HCT116 (cell line): ENCODE measurements around the gene SLC24A3.

Source experiments
- EZH2 ChIP-seq: fragments of 200-600 bp; sonication (generic); IDR thresholded peaks from 2 replicates; pipeline ENCODE4 v1.6.1; 2017; ENCODE audit warnings: antibody characterized with exemption, mixed run types
- EZH2phosphoT487 ChIP-seq: fragments of 200-600 bp; IDR thresholded peaks from 2 replicates; pipeline ENCODE4 v1.6.1; 2018; ENCODE audit warnings: antibody characterized with exemption, borderline replicate concordance
- TF ChIP-seq, protein P1 (sequence below), 3 experiments: fragments of 200-600 bp in 1 of 3; sonication (generic) in 1 of 3; IDR thresholded peaks in 2 of 3; conservative IDR thresholded peaks in 1 of 3; 2 replicates each; pipeline ENCODE4 v1.5.1; 2012 to 2017; ENCODE audit warnings: low read depth in 2 of 3, low read length in 2 of 3, antibody characterized with exemption in 1 of 3, borderline replicate concordance in 1 of 3, control low read depth in 1 of 3, mild to moderate bottlenecking in 1 of 3, mixed read lengths in 1 of 3, mixed run types in 1 of 3, moderate library complexity in 1 of 3; ENCODE audit not compliant: insufficient read depth in 1 of 3
- TF ChIP-seq, protein P2 (sequence below): IDR thresholded peaks from 2 replicates; pipeline ENCODE4 v1.6.1; 2012

DNA sequence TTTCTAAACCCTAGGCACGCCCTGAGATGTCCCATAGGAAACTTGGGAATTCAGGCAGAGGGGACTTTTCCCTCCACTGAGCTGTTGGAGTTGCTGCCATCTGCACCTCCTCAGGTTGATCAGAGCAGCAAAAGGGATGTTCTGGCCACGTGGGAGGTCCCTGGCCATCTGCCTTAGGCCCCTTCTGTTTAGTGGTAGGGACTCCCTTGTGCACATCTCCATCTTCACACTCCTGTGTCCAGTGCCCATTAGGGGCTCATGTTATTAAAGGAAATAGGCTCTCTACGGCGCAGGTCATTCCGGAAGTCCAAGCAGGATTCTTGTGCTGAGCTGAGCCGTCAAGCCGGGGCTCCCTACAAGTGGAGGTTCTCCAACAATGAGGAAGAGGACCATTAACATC lies 307.8 kb downstream of the SLC24A3 start:
- TF ChIP-seq, protein P1, sequence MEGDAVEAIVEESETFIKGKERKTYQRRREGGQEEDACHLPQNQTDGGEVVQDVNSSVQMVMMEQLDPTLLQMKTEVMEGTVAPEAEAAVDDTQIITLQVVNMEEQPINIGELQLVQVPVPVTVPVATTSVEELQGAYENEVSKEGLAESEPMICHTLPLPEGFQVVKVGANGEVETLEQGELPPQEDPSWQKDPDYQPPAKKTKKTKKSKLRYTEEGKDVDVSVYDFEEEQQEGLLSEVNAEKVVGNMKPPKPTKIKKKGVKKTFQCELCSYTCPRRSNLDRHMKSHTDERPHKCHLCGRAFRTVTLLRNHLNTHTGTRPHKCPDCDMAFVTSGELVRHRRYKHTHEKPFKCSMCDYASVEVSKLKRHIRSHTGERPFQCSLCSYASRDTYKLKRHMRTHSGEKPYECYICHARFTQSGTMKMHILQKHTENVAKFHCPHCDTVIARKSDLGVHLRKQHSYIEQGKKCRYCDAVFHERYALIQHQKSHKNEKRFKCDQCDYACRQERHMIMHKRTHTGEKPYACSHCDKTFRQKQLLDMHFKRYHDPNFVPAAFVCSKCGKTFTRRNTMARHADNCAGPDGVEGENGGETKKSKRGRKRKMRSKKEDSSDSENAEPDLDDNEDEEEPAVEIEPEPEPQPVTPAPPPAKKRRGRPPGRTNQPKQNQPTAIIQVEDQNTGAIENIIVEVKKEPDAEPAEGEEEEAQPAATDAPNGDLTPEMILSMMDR (IDR thresholded peaks at IDR 0.05 in 2 of 3, conservative IDR thresholded peaks at IDR 0.05 in 1 of 3; ENCODE audit: borderline replicate concordance in 1 of 3, insufficient read depth in 1 of 3, low read depth in 2 of 3, low read length in 2 of 3) = no peak
- TF ChIP-seq EZH2phosphoT487 = no peak
- TF ChIP-seq EZH2 = no peak
- TF ChIP-seq, protein P2, sequence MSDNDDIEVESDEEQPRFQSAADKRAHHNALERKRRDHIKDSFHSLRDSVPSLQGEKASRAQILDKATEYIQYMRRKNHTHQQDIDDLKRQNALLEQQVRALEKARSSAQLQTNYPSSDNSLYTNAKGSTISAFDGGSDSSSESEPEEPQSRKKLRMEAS = no peak
